ENCODE results near the gene TRAPPC12. TPM values are rescaled to one million over a fixed set of nuclear protein-coding genes. Genes with fewer than 3 reads are reported as not detected.

Gene TRAPPC12
- total RNA-seq, 2 experiments from 2014 or later, result 66.4 to 66.6 TPM

- ChIA-PET CTCF (no interaction called here), POLR2A (no interaction called here)
Observed at GRCh38 chr2:3476985-3477327, 97.5 kb downstream of the TRAPPC12 start.

- POLR2A ChIA-PET, result no interaction called here
Observed at GRCh38 chr2:3478846-3479385, 99.4 kb downstream of the TRAPPC12 start.

GRCh38 chr2:3479430-3480320, 100.2 kb downstream of the TRAPPC12 start:
- POLR2A ChIA-PET, result no interaction called here
- CTCF ChIA-PET, result interaction anchor here (0.6 kb wide), 1 partner anchor 75 kb away, joined by 4 read pairs; no protein-coding TSS in a partner anchor

More at GRCh38 chr2:3478846-3479385, 99.4 kb downstream of the TRAPPC12 start:
- CTCF ChIA-PET, result no interaction called here

- CTCF ChIA-PET, result interaction anchor here (0.6 kb wide), 1 partner anchor 76 kb away, joined by 4 read pairs; no protein-coding TSS in a partner anchor
- POLR2A ChIA-PET, result no interaction called here
Observed at GRCh38 chr2:3480352-3481010, 101.0 kb downstream of the TRAPPC12 start.

- ChIA-PET CTCF (no interaction called here), POLR2A (no interaction called here)
Observed at GRCh38 chr2:3481011-3481400, 101.5 kb downstream of the TRAPPC12 start.

GRCh38 chr2:3481736-3482362, 102.4 kb downstream of the TRAPPC12 start:
- ChIA-PET POLR2A (no interaction called here), CTCF (no interaction called here)

GRCh38 chr2:3482363-3482821, 102.9 kb downstream of the TRAPPC12 start:
- ChIA-PET POLR2A (no interaction called here), CTCF (no interaction called here)

GRCh38 chr2:3483227-3483985, 103.9 kb downstream of the TRAPPC12 start:
- CTCF ChIA-PET, result no interaction called here
- POLR2A ChIA-PET, result no interaction called here

GRCh38 chr2:3483986-3484960, 104.8 kb downstream of the TRAPPC12 start:
- CTCF ChIA-PET, result no interaction called here
- POLR2A ChIA-PET, result no interaction called here

- POLR2A ChIA-PET, result no interaction called here
- CTCF ChIA-PET, result no interaction called here
Observed at GRCh38 chr2:3485166-3485565, 105.7 kb downstream of the TRAPPC12 start.

- POLR2A ChIA-PET, result no interaction called here
- CTCF ChIA-PET, result no interaction called here
Observed at GRCh38 chr2:3486047-3487027, 106.8 kb downstream of the TRAPPC12 start.

- ChIA-PET CTCF (no interaction called here), POLR2A (no interaction called here)
Observed at GRCh38 chr2:3487028-3487425, 107.5 kb downstream of the TRAPPC12 start.

- ChIA-PET CTCF (interaction anchor here (0.6 kb wide), 1 partner anchor 15 kb away, joined by 3 read pairs; no protein-coding TSS in a partner anchor), POLR2A (no interaction called here)
Observed at GRCh38 chr2:3487432-3487831, 107.9 kb downstream of the TRAPPC12 start.

- CTCF ChIA-PET, result interaction anchor here (0.6 kb wide), 1 partner anchor 14 kb away, joined by 3 read pairs; no protein-coding TSS in a partner anchor
- POLR2A ChIA-PET, result no interaction called here
Observed at GRCh38 chr2:3488061-3488531, 108.6 kb downstream of the TRAPPC12 start.

GRCh38 chr2:3488855-3489763, 109.6 kb downstream of the TRAPPC12 start:
- POLR2A ChIA-PET, result no interaction called here
- CTCF ChIA-PET, result no interaction called here

- POLR2A ChIA-PET, result no interaction called here
Observed at GRCh38 chr2:3489764-3490115, 110.2 kb downstream of the TRAPPC12 start.

More at GRCh38 chr2:3489764-3490115, 110.2 kb downstream of the TRAPPC12 start:
- CTCF ChIA-PET, result no interaction called here

Data from activated CD8-positive, alpha-beta memory T cell treated with anti-CD3 and anti-CD28 coated beads for 36 hours (primary cell).